Superior temporal gyrus (tissue), 1 donor: Measurements from ENCODE around the gene SLC24A4.

ENCODE experiments used
- DNase-seq: peaks from one replicate; pipeline ENCODE4 v3.0.0-alpha.2; 2016; ENCODE audit errors: extremely low spot score

The SLC24A4 gene

DNA sequence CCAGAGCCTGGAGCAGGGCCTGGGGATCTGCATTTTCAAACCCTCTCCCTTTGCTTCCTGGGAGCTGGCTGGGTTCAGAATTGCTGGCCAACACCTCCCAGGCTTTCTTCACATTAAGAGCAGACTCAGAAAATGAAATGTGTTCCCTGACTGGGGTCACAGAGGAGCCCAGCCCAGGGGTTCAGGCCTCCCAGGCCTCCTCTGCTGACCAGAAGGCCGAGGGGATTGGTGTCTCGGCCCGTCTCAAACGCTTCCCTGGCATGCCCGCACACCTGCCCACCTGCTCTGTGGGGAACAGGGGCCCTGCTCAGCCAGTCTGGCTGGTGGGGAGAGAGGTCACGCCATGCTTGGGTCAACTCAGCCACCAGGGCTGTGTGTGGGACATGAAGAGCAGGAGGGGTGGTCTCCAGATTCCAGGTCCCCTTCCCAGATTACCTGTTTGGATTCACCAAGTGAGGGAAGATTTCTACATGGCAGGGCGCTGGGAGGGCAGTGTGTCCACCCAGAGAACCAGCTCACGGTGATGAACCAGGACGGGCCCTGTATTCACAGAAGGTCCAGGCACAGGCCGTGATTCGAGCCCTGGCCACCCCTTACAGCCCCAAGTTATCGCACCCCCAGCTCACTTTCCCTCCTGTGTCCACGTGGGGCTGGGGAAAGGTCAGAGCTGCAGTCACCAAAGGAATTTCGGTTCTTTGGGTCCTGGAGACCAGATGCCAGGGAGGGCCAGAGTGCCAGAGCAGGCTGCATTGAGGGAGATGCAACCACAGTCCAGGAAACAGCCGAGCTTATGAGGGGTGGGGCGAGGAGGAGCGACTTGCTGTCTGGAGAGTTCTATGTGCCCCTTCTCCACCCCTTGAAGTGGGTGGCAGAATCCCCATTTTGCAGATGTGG is 135.4 kb downstream of the SLC24A4 start:
- no peak for DNase-seq

DNA sequence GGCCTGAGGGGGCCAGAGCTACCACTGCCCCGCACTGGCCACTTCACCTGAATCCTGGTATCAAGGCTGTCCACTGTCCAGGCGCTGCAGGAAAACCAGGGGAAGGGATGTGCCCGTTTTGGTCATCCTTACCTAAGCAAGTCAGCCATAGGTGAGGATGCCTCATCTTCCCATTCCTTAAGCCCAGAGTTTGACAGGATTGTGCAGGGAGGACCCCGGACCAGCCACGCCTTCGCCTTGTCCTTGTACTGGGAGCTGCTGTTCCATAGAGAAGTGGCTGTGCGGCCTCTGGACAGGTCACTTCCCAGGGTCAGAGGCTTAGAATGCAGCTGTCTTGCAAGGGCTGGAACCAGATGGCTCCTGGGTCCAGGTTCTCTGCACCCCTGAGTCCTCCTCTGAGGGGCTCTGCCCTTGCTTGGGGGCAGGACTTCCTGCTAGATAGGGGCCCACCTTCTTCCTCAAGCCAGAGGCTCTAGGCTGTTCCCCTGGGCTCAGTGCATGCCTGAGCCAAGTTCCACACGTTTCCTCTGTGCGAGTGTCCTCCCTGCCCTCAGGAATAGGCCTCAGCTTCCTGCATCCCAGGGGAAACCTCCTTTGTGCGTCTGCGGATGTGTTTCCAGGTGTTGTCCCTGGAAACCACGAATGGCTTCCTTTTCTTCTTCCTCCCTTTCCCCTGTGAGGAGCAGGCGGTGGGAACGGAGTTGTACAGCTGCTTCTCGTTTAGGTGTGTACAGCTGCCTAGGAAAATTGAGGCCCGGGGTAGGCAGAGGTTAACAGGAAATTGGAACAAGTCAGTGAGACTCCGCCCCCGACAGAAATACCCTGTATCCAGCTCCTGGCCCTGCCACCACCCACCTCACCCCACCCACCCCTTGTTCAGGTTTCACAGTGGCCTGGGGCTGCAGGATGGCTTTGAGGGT is 136.3 kb downstream of the SLC24A4 start:
- no peak for DNase-seq

DNA sequence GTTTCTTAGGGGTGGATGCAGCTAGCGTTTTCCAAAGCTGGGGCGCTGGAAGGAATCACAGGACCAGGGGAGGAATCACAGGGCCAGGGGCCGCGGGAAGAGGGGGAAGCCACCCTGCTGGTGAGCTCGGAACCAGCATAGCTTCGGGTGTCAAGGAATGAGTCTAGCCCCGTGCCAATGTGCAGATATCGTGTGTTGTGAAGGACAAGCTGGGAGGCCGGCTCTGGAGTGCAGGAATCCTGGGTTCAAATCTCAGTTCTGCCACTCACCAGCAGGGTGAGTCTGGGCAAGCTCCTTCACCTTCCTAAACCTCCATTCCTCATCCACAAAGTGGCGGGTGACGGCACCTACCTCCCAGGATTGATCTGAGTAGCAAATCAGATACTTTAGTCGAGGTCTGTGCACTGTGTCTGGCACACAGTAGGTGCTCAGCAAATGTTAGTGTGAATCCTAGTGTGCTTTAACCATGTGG is 137.0 kb downstream of the SLC24A4 start:
- no peak for DNase-seq

DNA sequence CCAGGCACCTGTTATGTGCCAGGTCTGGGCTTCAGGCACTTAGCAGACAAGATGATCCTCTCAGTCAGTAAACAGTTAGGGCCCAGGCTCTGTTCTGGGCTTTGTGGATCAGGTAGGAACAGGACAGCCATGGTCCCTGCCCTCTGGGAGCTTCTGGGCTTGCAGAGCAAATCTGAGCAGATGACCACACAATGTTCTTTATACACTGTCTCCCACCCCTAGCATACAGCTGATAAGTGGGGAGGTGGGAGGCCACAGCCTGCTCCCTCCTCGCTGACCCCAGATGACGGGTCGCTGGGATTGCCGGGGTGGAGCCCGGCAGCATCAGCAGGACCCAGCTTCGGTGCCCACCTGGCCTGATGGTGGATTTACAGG is 137.6 kb downstream of the SLC24A4 start:
- no peak for DNase-seq

DNA sequence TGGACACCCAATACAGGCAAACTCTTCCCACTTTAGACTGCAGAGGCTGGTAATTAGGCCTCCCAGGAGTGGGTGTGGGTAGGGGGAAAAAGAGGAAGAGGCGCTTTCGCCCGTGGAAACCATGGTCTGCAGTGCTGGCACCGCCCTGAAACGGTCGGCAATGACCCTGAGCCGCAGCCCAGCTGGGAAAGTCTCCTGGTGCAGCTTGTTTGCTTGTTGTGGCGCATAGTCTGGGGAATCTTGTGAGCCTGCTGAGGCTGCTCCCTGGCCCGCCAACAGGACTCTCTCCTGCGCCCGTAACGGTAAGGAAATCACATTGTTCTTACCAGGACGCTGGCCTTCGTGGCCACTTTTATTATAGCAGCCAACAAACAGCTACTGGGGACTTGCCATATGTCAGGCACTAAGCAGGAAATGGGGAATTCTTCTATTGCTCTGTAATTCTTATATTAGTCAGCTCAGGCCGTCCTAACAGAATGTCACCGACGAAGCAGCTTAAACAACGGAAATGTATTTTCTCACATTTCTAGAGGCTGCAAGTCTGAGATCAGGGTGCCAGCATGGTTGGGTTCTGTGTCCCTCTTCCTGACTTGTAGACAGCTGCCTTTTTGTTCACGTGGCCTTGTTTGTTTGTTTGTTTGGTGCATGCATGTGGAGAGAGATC is 138.1 kb downstream of the SLC24A4 start:
- DNase-seq = no peak

DNA sequence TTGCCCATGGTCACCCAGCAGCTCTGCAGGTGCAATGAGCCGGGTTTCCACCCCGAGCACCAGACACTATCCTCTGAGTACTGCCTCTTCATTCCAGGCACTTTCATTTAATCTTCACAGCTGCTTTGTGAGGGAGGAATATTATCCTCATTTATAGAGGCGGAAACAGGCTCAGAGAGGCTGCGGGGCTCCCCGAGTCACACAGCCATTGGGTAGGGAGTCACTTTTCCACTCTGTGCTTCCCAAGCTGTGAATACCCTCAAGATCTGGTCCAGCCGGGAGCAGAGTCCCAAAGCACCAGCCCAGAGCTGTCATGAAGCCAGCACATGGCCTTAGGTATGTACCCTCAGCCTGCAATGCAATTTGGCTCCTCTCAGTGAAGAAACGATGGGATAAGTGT is 138.9 kb downstream of the SLC24A4 start:
- DNase-seq = no peak

DNA sequence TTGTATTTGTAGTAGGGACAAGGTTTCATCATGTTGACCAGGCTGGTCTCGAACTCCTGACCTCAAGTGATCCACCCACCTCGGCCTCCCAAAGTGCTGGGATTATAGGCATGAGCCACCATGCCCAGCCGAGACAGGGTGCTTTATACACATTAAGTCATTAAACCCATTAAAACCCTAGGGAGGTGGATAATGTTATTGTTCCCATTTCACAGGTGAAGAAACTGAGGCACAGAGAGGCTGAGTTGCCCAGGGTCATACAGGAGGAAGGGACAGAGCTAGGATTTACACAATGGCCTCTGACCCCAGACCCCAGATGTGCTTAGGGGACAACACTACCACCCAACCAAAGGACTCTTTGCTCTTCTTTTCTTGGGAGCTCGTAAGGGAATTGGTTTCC is 139.6 kb downstream of the SLC24A4 start:
- DNase-seq = no peak

DNA sequence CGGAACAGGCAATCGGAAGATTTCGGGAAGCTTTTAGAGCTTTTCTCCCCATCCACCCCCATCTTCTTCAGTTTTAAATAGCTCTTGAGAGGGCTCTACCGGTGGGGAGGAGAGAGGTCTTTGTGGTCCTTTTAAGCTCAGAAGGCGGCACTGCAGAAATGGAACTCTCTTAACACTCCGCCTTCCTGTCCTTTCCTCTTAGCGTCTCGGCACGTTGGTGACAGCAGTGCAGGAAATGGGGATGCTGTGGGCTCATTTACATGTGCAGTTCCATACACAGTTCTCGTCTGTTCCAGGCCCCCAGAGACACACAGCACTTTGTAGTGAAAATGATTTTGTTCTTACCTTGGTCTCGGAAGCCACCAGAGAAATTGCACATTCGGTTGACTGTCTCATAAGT is 140.2 kb downstream of the SLC24A4 start:
- DNase-seq = no peak

DNA sequence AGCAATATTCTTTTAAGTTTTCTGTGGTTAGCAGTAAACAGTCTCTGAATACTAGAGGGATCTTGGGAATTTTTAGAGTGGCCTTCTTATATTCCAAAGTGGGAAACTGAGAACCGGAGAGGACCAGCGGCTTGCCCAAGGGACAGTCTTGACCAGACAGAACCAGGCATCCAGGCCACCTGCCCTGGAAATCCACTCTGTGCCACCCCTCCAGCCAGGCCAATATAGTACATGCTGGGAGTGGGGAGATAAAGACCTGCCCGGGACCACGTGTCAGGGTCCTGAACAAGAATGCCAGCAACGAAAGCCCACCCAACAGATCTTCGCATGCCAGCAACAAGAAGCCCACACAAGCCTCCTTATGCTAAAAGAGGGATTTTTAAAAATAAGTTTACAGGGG is 141.2 kb downstream of the SLC24A4 start:
- DNase-seq = no peak

DNA sequence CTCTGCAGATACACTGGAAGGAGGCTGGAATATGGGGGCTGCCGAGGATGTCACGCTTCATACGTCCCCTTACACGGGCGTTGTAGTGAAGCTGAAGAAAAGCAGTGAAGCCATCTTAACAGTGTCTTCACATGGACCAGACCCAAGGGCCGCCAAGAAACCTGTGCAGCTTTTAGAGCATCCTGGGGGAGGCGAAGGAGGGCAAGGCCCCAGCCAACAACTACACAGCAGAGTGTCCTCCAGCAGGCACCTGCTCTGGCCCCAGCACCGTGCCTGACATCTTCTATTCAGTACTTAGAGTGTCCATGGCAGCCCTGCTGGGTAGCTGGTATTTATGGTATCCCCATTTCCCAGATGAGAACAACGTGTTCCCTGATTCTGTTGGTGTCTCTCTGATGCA is 141.8 kb downstream of the SLC24A4 start:
- DNase-seq = no peak

DNA sequence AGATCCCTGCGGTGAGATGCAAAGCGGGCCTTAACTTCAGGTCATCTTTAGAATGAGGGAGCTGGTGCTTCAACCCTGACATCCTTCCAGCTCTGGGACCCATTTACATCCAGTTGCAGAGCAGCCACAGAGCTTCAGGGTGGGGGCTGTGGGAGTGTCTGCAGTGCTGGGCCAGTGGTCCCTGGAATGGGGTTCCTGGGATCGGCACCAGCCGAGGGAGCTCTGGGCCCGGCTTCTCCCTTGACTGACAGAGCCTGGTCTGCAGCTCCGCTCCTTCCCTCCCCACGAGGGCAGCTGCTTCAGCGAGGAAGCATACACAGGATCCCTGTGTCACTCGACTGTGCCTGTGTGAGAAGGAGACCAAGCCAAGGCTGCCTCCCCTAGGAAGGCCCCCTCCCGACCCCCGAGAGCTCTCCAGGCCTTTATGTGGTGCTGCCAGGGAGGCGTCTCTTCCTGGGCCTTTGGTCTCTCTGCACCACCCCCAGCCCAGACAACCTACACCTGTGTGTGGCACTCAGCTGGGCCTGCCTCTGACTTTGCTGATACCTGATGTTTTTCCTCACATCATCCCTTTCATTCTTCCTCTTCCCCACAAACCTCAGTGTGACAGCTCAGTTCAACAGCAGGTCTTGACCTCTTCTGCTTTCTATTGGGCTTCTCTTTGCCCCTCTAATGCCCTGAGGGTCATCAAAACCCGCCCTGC is 142.5 kb downstream of the SLC24A4 start:
- no peak for DNase-seq

DNA sequence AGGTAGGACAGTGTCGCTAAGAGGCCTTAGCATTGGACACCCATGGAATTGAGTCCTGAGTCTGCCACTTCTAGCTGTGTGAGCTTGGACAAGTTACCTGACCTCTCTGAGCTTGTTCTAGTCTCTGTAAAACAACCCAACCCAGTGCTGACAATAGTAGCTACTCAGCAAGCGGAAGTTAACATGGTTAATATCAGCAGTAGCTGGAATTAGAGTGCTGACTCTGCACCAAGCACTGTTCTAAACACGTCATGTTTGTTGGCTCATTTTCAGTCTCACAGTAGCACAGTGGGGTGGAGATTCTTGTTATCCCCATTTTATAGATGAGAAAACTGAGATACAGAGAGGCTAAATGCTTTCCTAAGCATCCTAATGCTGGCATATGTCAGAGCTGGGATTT is 143.1 kb downstream of the SLC24A4 start:
- no peak for DNase-seq

DNA sequence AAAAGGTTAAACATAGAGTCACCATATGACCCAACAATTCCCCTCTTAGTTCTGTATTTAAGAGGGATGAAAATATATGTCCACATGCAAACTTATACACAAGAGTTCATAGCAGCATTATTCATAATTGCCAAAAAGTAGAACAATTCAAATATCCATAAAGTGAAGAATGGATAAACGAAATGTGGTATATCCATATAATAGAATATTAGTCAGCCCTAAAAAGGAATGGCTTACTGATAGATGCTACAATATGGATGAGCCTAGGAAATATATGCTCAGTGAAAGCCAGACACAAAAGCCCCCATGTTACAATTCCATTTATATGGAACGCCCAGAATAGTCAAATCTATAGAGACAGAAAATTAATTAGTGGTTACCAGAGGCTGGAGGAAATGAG is 146.6 kb downstream of the SLC24A4 start:
- DNase-seq = no peak

DNA sequence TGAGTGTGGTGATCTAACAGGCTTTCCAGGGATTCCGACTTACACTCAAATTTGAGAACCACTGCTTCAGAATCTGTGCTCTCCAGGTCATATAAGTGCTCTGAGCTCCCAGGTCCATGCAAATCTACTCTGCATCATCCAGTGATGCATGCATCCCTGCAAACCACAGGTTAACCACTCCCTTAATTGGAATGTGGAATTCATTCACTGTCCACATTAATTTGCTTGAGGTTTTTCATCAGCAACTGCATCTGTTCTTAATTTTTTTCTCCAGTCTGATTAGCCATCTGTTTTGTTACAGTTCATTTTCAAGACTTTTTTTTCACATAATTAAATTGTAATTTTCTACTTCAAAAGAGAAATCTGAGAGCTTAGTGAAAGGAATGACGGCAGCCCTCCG is 147.2 kb downstream of the SLC24A4 start:
- no peak for DNase-seq

DNA sequence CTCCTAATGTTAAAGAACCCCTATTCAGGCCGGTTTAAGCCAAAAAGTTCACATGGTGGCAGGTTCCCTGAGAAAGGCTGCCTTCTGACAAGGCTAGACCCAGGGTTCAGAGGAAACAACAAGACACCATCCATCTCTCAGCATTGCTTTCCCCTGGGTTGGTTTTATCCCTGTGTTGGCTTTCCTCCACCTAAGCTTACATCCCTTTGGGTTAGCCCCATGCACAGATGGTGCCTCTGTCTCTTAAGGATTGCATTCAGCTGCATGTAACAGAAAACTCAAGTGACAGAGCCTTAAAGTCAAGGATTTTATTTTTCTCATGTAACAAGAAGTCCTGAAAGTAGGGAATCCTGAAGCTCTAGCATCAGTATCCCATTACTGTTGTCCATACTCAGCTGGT is 147.8 kb downstream of the SLC24A4 start:
- DNase-seq = no peak

DNA sequence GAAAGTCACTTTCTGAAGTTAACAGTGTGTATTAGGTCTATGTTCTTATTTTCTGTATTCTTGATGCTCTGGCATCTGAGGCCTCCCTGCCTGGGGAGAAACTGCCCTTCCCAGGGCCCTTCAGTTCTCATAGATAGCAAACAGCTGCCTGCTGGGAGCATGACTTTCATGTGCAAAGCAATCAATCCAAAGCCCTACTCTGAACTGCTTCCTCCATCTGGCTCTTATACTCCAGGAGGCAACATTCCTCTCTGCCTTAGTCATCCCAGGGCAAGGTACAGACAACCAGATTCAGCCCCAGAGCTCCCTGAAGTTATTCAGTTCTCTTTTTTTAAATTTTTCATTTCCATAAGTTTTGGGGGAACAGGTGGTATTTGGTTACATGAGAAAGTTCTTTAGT is 149.0 kb downstream of the SLC24A4 start:
- no peak for DNase-seq

DNA sequence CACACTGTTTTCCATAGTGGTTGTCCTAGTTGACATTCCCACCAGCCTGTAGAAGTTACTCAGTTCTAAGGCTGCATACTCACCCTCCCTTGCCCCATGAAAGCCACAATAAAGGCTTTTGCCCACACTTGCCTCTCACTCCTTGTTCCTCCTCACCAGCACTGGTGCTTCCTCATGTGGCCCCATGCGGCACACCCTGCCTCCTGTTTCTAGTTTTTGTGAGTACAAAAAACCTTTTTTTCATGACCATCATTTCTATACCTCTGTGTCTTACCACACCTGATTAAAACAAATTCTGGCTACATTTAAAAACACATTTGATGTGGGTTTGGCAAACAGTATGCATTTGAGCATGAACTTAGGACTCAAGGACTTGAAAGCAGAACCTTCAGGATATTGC is 149.9 kb downstream of the SLC24A4 start:
- no peak for DNase-seq

DNA sequence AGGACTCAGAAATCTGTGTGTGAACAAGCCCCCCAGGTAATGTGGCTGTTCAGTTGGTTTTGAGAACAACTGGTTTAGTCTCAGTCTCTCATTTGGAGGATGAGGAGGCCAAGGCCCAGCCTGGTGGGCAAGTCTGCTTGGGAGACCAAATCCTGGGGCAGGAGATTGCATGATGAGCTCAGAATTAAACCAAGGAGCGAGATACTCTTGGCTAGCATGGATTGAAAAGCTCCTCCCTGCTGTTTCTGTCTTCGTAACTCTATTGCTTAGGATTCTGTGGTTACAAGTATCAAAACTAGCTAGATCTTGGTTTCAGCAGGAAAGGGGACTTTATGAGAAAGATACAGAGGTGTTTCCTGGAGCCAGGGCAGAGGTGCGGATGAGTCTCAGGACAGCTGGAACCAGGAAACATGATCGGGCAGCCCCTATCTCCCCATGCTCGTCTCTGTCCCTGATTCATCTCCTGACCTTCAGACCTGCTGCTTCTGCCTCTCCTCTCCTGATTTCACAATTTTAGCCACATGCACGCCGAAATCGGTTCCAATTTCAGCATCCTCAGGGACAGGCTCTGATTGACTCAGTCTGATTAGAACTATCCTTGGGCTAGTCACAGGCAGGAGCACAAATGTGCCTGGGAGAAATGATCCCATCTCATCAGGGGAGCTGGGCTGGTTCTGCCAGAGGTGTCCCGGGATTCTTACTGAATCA is 150.4 kb downstream of the SLC24A4 start:
- DNase-seq = no peak

DNA sequence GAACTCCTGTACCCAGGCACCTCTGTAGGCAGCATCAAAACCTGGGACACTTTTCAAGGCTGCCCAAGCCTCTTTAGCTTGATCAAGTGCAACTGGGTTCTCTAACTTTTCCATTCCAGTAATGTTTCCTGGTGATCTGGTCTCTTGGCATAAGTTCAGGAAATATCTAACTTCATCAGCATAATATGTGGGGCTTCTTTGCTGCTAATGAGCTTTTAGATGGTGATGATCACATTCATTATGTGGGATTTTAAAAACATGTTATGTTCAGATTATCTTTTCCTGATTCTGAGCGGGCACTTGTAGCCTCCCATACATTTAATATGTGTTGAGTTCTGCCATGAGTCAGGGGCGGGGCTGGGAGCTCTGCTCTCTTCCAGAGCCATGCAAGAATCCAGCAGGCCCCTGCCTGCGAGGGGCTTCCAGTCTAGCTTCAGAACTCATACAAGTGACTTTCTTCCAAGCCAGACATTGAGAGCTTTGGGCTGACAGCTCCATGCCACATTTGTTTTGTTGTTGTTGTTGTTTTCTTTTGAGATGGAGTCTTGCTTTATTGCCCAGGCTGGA is 151.1 kb downstream of the SLC24A4 start:
- DNase-seq = no peak

DNA sequence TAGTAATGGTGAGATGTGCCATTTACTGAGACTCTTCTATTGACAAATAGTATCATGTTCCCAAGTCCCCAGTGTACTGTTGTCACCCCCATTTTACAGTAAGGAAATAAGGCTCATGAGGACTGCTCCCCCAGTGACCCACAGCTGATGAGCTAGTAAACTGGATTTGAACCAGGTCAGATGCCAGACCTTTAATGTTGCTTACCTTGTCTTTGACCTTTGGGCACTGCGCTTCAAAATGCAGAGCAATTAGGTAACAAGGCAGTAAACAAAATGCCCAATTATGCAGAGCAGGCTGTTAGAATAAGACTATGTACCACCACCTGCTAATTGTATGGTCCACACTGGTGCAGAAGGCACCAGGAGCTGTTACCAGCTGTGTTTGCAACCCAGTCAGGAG is 152.1 kb downstream of the SLC24A4 start:
- no peak for DNase-seq
